ENCODE data around the gene OTOS.

Gene OTOS

DNA sequence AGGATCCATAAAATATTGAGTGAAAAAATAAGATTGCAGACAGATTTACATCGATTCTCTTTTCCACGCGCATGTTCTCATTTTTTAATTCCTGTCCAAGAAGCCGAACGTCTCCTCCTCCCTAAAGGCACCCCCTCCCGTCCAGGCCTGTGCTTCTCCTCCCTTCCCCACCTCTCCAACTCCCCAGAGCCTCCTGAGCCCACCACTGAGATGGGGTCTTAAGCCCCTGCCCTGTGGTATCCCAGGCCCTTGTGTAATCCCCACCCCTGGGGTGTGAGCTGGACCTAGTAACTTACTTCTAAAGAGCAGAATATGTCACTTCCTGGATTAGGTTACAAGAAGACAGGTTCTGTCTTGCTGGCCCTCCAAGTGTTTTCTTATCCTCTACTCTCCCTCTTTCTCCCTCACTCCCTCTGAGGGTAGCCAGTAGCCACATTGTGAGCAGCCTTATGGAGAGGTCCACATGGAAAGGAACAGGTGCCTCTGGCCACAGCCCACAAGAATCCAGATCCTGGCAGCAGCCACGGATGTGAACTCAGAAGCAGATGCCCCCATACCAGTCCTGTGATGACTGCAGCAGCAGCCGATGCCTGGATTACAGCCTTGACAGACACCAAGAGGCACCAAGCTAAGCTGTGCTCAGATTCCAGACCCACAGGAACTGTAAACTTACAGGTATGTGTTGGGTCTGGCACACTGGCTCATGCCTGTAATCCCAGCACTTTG lies 39.6 kb upstream of the OTOS start:
- H3K9me3 ChIP-seq (ENCODE audit: control insufficient read depth in 2 of 2, low read length in 2 of 2), result no peaks in the 10 kb centered on the region
- H3K4me3 ChIP-seq (ENCODE audit: low read length in 2 of 2), result no peak overlapping the region
- H3K4me1 ChIP-seq (ENCODE audit: control insufficient read depth in 2 of 2, insufficient read depth in 2 of 2, low read length in 2 of 2), result no peaks in the 10 kb centered on the region
- no peak overlapping the region for H3K27ac ChIP-seq (ENCODE audit: low read depth in 2 of 2, low read length in 2 of 2)
- no peak overlapping the region for H3K9ac ChIP-seq (ENCODE audit: low read depth in 1 of 2, low read length in 2 of 2)
- peaks cover 0 to 8% of the 10 kb centered on the region in 2 donors for H3K27me3 ChIP-seq (ENCODE audit: control insufficient read depth in 2 of 2, insufficient read depth in 2 of 2, low read length in 2 of 2)
- H3K36me3 ChIP-seq (ENCODE audit: control insufficient read depth in 2 of 2, insufficient read depth in 2 of 2, low read length in 2 of 2), result no peaks in the 10 kb centered on the region

DNA sequence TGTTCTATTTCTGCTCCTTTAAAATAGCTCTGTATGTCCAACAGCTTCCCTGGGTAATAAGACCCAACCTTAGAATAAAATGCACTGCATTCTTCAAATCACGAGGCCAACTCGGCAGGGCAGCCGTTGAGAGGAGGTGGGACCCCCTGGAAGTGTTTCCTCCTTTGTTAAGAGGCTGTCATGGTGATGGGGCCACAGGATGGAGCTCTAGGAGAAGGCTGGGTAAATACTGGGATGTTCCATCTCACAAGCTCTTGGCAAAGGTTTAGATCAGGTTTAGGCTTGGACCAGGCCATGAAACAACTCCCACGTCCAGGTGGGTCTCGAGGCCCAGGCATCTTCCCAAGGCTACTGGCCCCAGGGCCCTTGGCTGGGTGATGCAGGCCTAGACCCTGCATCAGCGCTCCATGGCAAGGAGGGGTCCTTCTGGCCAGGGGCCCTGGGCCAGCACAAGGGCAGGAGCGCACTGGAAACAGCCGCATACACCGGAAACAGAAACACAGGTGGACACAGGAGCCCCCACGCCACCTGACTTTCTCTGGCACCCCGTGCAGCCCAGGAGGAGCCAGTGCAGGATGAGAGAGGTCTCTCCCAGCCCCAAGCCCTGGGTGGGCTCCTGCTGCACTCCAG lies 38.8 kb upstream of the OTOS start:
- Histone ChIP-seq H3K9ac (ENCODE audit: low read depth in 1 of 2, low read length in 2 of 2) (no peak overlapping the region), H3K27me3 (ENCODE audit: control insufficient read depth in 2 of 2, insufficient read depth in 2 of 2, low read length in 2 of 2) (peaks cover 3 to 11% of the 10 kb centered on the region in 2 donors), H3K36me3 (ENCODE audit: control insufficient read depth in 2 of 2, insufficient read depth in 2 of 2, low read length in 2 of 2) (no peaks in the 10 kb centered on the region), H3K4me3 (ENCODE audit: low read length in 2 of 2) (no peak overlapping the region), H3K9me3 (ENCODE audit: control insufficient read depth in 2 of 2, low read length in 2 of 2) (no peaks in the 10 kb centered on the region), H3K4me1 (ENCODE audit: control insufficient read depth in 2 of 2, insufficient read depth in 2 of 2, low read length in 2 of 2) (no peaks in the 10 kb centered on the region), H3K27ac (ENCODE audit: low read depth in 2 of 2, low read length in 2 of 2) (no peak overlapping the region)

DNA sequence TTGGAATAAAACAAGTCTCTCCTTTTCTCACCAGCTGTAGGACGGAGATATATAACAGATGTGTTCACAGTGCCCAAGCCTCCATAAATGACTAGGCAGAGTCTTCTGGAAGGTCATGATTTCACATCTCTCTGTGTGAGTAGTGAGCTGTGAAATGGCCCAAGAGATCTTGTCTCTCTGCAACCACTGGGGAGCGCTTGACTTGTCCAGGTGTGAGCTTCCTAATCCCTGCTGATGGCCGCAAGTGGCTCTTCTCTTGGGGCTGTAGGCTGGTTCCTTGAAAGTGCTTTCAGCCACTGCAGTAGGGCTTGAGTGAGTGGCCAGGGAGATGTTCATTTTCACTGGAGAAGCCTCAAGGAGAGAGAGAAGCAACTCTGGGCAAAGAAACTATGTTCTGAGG lies 38.1 kb upstream of the OTOS start:
- Histone ChIP-seq H3K4me1 (ENCODE audit: control insufficient read depth in 2 of 2, insufficient read depth in 2 of 2, low read length in 2 of 2) (no peaks in the 10 kb centered on the region), H3K27me3 (ENCODE audit: control insufficient read depth in 2 of 2, insufficient read depth in 2 of 2, low read length in 2 of 2) (peaks cover 3 to 11% of the 10 kb centered on the region in 2 donors), H3K4me3 (ENCODE audit: low read length in 2 of 2) (no peak overlapping the region), H3K9me3 (ENCODE audit: control insufficient read depth in 2 of 2, low read length in 2 of 2) (no peaks in the 10 kb centered on the region), H3K27ac (ENCODE audit: low read depth in 2 of 2, low read length in 2 of 2) (no peak overlapping the region), H3K36me3 (ENCODE audit: control insufficient read depth in 2 of 2, insufficient read depth in 2 of 2, low read length in 2 of 2) (no peaks in the 10 kb centered on the region), H3K9ac (ENCODE audit: low read depth in 1 of 2, low read length in 2 of 2) (no peak overlapping the region)

DNA sequence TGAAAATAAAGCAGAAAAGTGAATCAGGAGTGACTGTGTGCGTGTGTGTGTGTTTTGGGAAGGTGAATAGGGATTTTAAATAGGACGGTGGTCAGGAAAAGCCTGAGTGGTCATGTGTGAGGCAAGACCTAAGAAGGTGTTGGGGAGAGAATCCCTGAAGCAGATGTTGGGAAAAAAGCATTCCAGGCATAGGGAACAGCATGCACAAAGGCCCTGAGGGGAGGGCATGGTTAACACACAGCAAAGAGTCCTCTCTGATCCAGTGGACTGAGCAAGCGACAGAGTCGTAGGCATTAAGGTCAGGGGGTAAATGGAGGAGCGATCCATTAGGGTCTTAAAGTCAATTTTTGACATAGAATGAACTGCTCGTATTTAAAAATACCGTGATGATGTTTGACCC lies 34.0 kb upstream of the OTOS start:
- H3K27ac ChIP-seq (ENCODE audit: low read depth in 2 of 2, low read length in 2 of 2), result no peak overlapping the region
- no peak overlapping the region for H3K9ac ChIP-seq (ENCODE audit: low read depth in 1 of 2, low read length in 2 of 2)
- H3K36me3 ChIP-seq (ENCODE audit: control insufficient read depth in 2 of 2, insufficient read depth in 2 of 2, low read length in 2 of 2), result no peaks in the 10 kb centered on the region
- no peaks in the 10 kb centered on the region for H3K4me1 ChIP-seq (ENCODE audit: control insufficient read depth in 2 of 2, insufficient read depth in 2 of 2, low read length in 2 of 2)
- H3K9me3 ChIP-seq (ENCODE audit: control insufficient read depth in 2 of 2, low read length in 2 of 2), result no peaks in the 10 kb centered on the region
- H3K4me3 ChIP-seq (ENCODE audit: low read length in 2 of 2), result no peak overlapping the region
- H3K27me3 ChIP-seq (ENCODE audit: control insufficient read depth in 2 of 2, insufficient read depth in 2 of 2, low read length in 2 of 2), result peaks cover 7 to 9% of the 10 kb centered on the region in 2 donors

DNA sequence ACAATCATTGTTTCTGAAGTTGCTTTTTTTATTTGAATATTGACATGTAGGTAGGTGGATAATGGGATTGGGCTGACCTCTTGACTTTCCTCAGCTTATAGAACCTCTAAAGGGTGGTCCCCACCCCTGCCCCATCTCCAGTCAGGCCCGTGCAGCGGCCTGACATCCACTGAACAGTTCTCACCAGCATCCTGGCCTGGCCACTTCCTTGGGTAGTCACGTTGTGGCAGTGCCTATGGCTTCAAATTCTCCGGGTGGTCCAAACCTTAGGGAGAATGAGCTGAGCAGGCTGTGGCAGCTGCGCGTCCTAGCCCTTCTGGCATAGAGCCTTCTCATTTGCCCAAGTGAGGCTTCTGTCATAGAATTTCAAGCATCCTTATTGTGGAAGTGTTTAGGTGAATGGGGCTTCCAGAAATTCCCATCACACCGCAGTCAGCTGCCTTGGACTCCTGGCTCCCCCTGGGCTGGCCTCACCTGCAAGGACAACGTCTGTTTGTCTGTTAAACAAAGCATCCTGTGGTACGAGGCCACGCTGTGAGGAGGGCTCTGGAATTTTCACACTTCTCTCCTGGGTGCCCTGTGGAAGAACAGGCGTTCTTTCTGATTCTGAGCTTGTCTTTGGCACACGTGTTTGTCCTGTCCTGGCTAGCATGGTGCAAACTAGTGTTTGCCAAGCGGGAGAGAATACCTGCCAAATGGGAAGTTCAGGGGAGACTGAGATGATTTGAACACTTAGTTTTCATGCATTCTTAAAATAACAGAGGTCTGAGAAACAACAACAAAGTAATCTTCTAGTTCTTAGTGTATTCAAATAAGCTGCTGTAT lies 31.8 kb upstream of the OTOS start:
- Histone ChIP-seq H3K27me3 (ENCODE audit: control insufficient read depth in 2 of 2, insufficient read depth in 2 of 2, low read length in 2 of 2) (peaks cover 7% of the 10 kb centered on the region in 2 donors), H3K9ac (ENCODE audit: low read depth in 1 of 2, low read length in 2 of 2) (no peak overlapping the region), H3K27ac (ENCODE audit: low read depth in 2 of 2, low read length in 2 of 2) (no peak overlapping the region), H3K4me3 (ENCODE audit: low read length in 2 of 2) (no peak overlapping the region), H3K36me3 (ENCODE audit: control insufficient read depth in 2 of 2, insufficient read depth in 2 of 2, low read length in 2 of 2) (no peaks in the 10 kb centered on the region), H3K4me1 (ENCODE audit: control insufficient read depth in 2 of 2, insufficient read depth in 2 of 2, low read length in 2 of 2) (no peaks in the 10 kb centered on the region), H3K9me3 (ENCODE audit: control insufficient read depth in 2 of 2, low read length in 2 of 2) (no peaks in the 10 kb centered on the region)

DNA sequence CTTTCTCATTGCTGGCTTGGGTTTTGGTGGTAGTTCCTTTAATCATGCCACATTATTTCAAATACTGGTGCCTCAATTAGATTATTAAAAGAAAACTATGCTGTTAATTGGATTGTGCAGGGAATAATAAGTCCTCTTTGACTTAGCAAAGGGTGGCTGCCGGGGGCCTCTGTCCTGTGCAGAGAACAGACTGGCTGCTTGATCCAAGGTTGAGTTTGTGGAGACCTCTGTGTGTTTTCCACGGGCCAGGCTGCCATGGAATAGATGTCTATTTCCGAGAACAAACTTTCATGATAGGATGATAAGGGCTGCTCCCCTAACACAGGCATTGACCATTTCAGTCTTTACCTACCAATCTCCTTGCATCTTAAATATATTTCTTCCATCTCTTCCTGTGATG lies 30.4 kb upstream of the OTOS start:
- Histone ChIP-seq H3K9me3 (ENCODE audit: control insufficient read depth in 2 of 2, low read length in 2 of 2) (no peaks in the 10 kb centered on the region), H3K4me3 (ENCODE audit: low read length in 2 of 2) (no peak overlapping the region), H3K4me1 (ENCODE audit: control insufficient read depth in 2 of 2, insufficient read depth in 2 of 2, low read length in 2 of 2) (no peaks in the 10 kb centered on the region), H3K9ac (ENCODE audit: low read depth in 1 of 2, low read length in 2 of 2) (no peak overlapping the region), H3K27me3 (ENCODE audit: control insufficient read depth in 2 of 2, insufficient read depth in 2 of 2, low read length in 2 of 2) (peaks cover 7% of the 10 kb centered on the region in 2 donors), H3K36me3 (ENCODE audit: control insufficient read depth in 2 of 2, insufficient read depth in 2 of 2, low read length in 2 of 2) (no peaks in the 10 kb centered on the region), H3K27ac (ENCODE audit: low read depth in 2 of 2, low read length in 2 of 2) (no peak overlapping the region)

DNA sequence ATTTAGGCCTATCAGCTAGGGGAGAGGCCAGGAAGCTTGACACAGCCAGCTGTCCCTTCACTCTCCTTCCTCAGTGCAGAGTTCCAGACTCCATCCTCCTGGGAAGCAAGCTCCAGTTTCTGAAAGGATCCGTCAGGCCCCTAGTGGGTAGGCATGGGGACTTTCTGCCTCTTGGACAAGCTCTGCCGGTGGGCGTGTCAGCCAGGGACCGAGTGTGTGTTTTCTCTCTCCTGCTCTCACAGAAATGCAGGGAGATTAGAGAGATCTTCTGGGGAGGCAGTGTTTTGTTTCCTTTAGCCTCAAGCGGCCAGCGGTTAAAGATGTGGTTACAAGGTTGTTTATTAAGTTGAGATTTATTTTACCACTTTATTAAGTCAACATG lies 29.9 kb upstream of the OTOS start:
- Histone ChIP-seq H3K9ac (ENCODE audit: low read depth in 1 of 2, low read length in 2 of 2) (no peak overlapping the region), H3K9me3 (ENCODE audit: control insufficient read depth in 2 of 2, low read length in 2 of 2) (no peaks in the 10 kb centered on the region), H3K27ac (ENCODE audit: low read depth in 2 of 2, low read length in 2 of 2) (no peak overlapping the region), H3K4me1 (ENCODE audit: control insufficient read depth in 2 of 2, insufficient read depth in 2 of 2, low read length in 2 of 2) (no peaks in the 10 kb centered on the region), H3K27me3 (ENCODE audit: control insufficient read depth in 2 of 2, insufficient read depth in 2 of 2, low read length in 2 of 2) (peaks cover 7% of the 10 kb centered on the region in 2 donors), H3K4me3 (ENCODE audit: low read length in 2 of 2) (no peak overlapping the region), H3K36me3 (ENCODE audit: control insufficient read depth in 2 of 2, insufficient read depth in 2 of 2, low read length in 2 of 2) (no peaks in the 10 kb centered on the region)

DNA sequence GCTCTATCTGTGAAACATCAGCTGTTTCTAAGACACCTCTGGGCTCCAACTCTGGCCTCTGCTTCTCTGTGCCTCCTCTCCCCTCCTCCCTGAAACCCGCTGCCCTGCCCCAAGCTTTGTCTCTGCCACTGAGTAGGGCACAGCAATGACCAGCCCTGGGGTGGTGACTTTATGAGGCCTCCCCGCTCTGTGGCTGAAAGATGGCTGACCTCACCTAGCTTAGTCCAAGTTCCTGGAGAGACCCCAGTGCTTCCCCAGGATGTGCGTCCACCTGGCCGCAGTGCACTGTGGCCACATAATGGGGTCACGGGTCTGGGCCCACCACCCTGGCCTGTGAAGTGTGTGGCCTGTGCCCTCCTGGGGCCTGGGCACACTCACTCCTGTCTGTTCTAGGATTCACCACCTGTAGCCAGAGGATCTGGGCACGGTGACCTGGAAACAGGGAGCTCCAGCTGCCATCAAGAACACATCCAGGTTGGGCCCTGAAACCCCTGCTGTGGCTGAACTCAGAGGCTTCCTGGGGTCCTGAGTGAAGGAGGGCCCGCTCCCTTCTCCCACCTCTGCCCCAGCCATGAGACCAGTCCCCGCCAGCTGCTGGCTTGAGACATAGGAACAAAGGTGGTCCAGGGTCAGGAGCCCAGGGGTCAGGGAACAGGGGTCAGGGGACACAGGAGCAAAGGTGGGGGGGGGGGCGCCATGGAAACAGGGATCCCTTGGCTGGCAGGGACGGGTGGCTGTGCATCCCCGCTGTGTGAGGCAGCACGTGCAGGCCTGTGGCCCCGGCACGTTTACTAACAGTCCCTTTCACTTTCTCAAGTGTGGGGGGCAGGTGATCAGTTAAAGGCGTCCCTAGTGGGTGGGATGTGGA lies 29.3 kb upstream of the OTOS start:
- peaks cover 7% of the 10 kb centered on the region in 2 donors for H3K27me3 ChIP-seq (ENCODE audit: control insufficient read depth in 2 of 2, insufficient read depth in 2 of 2, low read length in 2 of 2)
- no peak overlapping the region for H3K4me3 ChIP-seq (ENCODE audit: low read length in 2 of 2)
- H3K27ac ChIP-seq (ENCODE audit: low read depth in 2 of 2, low read length in 2 of 2), result no peak overlapping the region
- no peaks in the 10 kb centered on the region for H3K36me3 ChIP-seq (ENCODE audit: control insufficient read depth in 2 of 2, insufficient read depth in 2 of 2, low read length in 2 of 2)
- no peaks in the 10 kb centered on the region for H3K4me1 ChIP-seq (ENCODE audit: control insufficient read depth in 2 of 2, insufficient read depth in 2 of 2, low read length in 2 of 2)
- H3K9ac ChIP-seq (ENCODE audit: low read depth in 1 of 2, low read length in 2 of 2), result no peak overlapping the region
- no peaks in the 10 kb centered on the region for H3K9me3 ChIP-seq (ENCODE audit: control insufficient read depth in 2 of 2, low read length in 2 of 2)

DNA sequence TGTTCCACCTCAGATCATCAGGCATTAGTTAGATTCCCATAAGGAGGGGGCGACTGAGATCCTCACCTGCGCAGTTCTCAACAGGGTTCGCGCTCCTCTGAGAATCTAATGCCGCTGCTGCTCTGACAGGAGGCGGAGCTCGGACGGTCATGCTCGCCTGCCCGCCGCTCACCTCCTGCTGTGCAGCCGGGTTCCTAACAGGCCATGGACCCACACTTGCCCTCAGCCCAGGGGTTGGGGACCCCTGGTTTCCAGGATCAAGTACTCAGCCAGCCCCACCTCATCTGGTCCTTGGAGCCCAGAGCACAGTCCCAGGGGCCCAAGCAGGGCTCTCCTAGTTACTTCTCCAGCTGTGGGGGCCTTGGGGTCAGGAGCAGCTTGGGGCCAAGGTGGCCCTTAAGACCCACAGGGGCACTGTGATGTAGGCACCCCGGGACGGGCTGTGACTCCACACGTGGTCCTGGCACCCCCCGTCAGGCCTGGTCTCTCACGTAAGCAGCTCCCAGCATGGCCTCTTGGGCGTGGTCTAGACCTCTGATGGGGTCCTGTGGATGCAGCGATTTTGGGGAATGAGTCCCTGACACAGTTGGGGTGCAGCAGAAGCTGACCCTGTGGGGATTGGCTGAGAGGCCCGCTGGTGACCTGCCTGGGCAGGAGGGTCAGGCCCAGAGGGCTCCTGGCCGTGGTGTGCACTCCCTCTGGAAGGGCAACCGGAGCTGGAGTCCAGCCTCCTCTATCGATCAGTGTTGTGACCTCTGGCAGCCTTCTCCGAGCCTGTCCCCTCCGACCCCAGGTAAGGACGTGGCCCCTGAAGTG lies 28.3 kb upstream of the OTOS start:
- H3K9ac ChIP-seq (ENCODE audit: low read depth in 1 of 2, low read length in 2 of 2), result no peak overlapping the region
- H3K36me3 ChIP-seq (ENCODE audit: control insufficient read depth in 2 of 2, insufficient read depth in 2 of 2, low read length in 2 of 2), result no peaks in the 10 kb centered on the region
- no peak overlapping the region for H3K27ac ChIP-seq (ENCODE audit: low read depth in 2 of 2, low read length in 2 of 2)
- no peaks in the 10 kb centered on the region for H3K4me1 ChIP-seq (ENCODE audit: control insufficient read depth in 2 of 2, insufficient read depth in 2 of 2, low read length in 2 of 2)
- peaks cover 3 to 4% of the 10 kb centered on the region in 2 donors for H3K27me3 ChIP-seq (ENCODE audit: control insufficient read depth in 2 of 2, insufficient read depth in 2 of 2, low read length in 2 of 2)
- H3K4me3 ChIP-seq (ENCODE audit: low read length in 2 of 2), result no peak overlapping the region
- H3K9me3 ChIP-seq (ENCODE audit: control insufficient read depth in 2 of 2, low read length in 2 of 2), result no peaks in the 10 kb centered on the region
